ENCODE measurements around the gene TUBA3C. TPM values are rescaled to one million over a fixed set of nuclear protein-coding genes. Genes with fewer than 3 reads are reported as not detected.

TUBA3C gene
- total and polyA plus RNA-seq, 2 donors from 2014 or later: not detected

GRCh38 chr13:19153782-19154450 lies 27.7 kb downstream of the TUBA3C start:
- no peaks in the 10 kb centered on the region for H3K36me3 ChIP-seq (ENCODE audit: control insufficient read depth in 2 of 3, insufficient read depth in 3 of 3, low read length in 3 of 3)
- no peak overlapping the region for H3K4me3 ChIP-seq (ENCODE audit: low read length in 3 of 3)
- intact Hi-C loops (cut with DNase I): no loop called here
- DNase-seq (no peak), FAIRE-seq (no peak)
- no peak overlapping the region for H3K9ac ChIP-seq (ENCODE audit: low read length in 3 of 3)
- H3K4me1 ChIP-seq (ENCODE audit: control insufficient read depth in 2 of 3, insufficient read depth in 2 of 3, low read depth in 1 of 3, low read length in 3 of 3): peaks cover 0 to 5% (median 0%) of the 10 kb centered on the region in 3 donors
- no peaks in the 10 kb centered on the region for H3K9me3 ChIP-seq (ENCODE audit: control insufficient read depth in 2 of 3, insufficient read depth in 1 of 3, low read length in 3 of 3)
- no peak for TF ChIP-seq CTCF (IDR thresholded peaks at IDR 0.05; ENCODE audit: borderline replicate concordance, extremely low read depth, insufficient read depth)
- no peak overlapping the region for H3K27ac ChIP-seq (ENCODE audit: low read depth in 2 of 2, low read length in 2 of 2)
- H3K27me3 ChIP-seq (ENCODE audit: control insufficient read depth, insufficient read depth, low read length): no peaks in the 10 kb centered on the region

- DNase-seq: no peak
These were observed 29.2 kb downstream of the TUBA3C start for GRCh38 chr13:19152403-19152802.

GRCh38 chr13:19151581-19152263 lies 29.9 kb downstream of the TUBA3C start:
- Histone ChIP-seq H3K27ac (ENCODE audit: low read depth in 2 of 2, low read length in 2 of 2) (no peak overlapping the region), H3K36me3 (ENCODE audit: control insufficient read depth in 2 of 3, insufficient read depth in 3 of 3, low read length in 3 of 3) (no peaks in the 10 kb centered on the region), H3K4me3 (ENCODE audit: low read length in 3 of 3) (no peak overlapping the region), H3K4me1 (ENCODE audit: control insufficient read depth in 2 of 3, insufficient read depth in 2 of 3, low read depth in 1 of 3, low read length in 3 of 3) (peaks cover 0 to 5% (median 0%) of the 10 kb centered on the region in 3 donors), H3K27me3 (ENCODE audit: control insufficient read depth, insufficient read depth, low read length) (no peaks in the 10 kb centered on the region), H3K9ac (ENCODE audit: low read length in 3 of 3) (no peak overlapping the region), H3K9me3 (ENCODE audit: control insufficient read depth in 2 of 3, insufficient read depth in 1 of 3, low read length in 3 of 3) (peaks cover 0 to 6% (median 2%) of the 10 kb centered on the region in 3 donors)
- intact Hi-C loops (cut with DNase I): no loop called here
- DNase-seq (no peak), FAIRE-seq (no peak)
- no peak for TF ChIP-seq CTCF (IDR thresholded peaks at IDR 0.05; ENCODE audit: borderline replicate concordance, extremely low read depth, insufficient read depth)

More at GRCh38 chr13:19152403-19152802, 29.2 kb downstream of the TUBA3C start:
- TF ChIP-seq CTCF (IDR thresholded peaks at IDR 0.05; ENCODE audit: borderline replicate concordance, extremely low read depth, insufficient read depth): no peak
- no peak overlapping the region for H3K27ac ChIP-seq (ENCODE audit: low read depth in 2 of 2, low read length in 2 of 2)
- H3K9ac ChIP-seq (ENCODE audit: low read length in 3 of 3): no peak overlapping the region
- H3K27me3 ChIP-seq (ENCODE audit: control insufficient read depth, insufficient read depth, low read length): no peaks in the 10 kb centered on the region
- no peak for FAIRE-seq
- no peak overlapping the region for H3K4me3 ChIP-seq (ENCODE audit: low read length in 3 of 3)
- H3K9me3 ChIP-seq (ENCODE audit: control insufficient read depth in 2 of 3, insufficient read depth in 1 of 3, low read length in 3 of 3): peaks cover 0 to 6% (median 2%) of the 10 kb centered on the region in 3 donors
- intact Hi-C loops (cut with DNase I): no loop called here
- no peaks in the 10 kb centered on the region for H3K36me3 ChIP-seq (ENCODE audit: control insufficient read depth in 2 of 3, insufficient read depth in 3 of 3, low read length in 3 of 3)
- peaks cover 0 to 5% (median 0%) of the 10 kb centered on the region in 3 donors for H3K4me1 ChIP-seq (ENCODE audit: control insufficient read depth in 2 of 3, insufficient read depth in 2 of 3, low read depth in 1 of 3, low read length in 3 of 3)

Data from kidney (tissue), 14 donors.